Keratinocyte (primary cell): ENCODE measurements around the gene FMNL2. TPM values are rescaled to one million over a fixed set of nuclear protein-coding genes. Genes with fewer than 3 reads are reported as not detected.

Source experiments
- DNase-seq: peaks from one replicate; pipeline ENCODE4 v3.0.0-alpha.2; 2011; ENCODE audit warnings: low read depth, missing footprints, low spot score
- FAIRE-seq: peaks from 2 replicates; lab custom pipeline; 2011; peaks lifted over from hg19 to GRCh38; lab: Jason Lieb, UNC
- H2AFZ ChIP-seq: 2 replicates; pipeline ENCODE4 v1.6.0; 2012; ENCODE audit warnings: low read length, control low read depth, inconsistent platforms; ENCODE audit not compliant: control insufficient read depth
- H3K27ac ChIP-seq: 2 replicates; pipeline ENCODE4 v1.5.1; 2011; ENCODE audit warnings: low read length; ENCODE audit not compliant: control insufficient read depth, insufficient read depth
- H3K27me3 ChIP-seq: 3 replicates; pipeline ENCODE4 v1.6.0; 2011; ENCODE audit warnings: low read length; ENCODE audit not compliant: control insufficient read depth, insufficient read depth; ENCODE audit errors: extremely low read depth
- H3K36me3 ChIP-seq, 2 experiments: 2 replicates in 1 of 2; 3 replicates in 1 of 2; pipeline ENCODE4 v1.5.1; 2011; ENCODE audit warnings: low read length in 2 of 2, mild to moderate bottlenecking in 1 of 2; ENCODE audit not compliant: control insufficient read depth in 2 of 2, insufficient read depth in 2 of 2; ENCODE audit errors: extremely low read depth in 1 of 2
- H3K4me1 ChIP-seq: 3 replicates; pipeline ENCODE4 v1.5.1; 2011; ENCODE audit warnings: low read length; ENCODE audit not compliant: control insufficient read depth, insufficient read depth; ENCODE audit errors: extremely low read depth
- H3K4me2 ChIP-seq: 3 replicates; pipeline ENCODE4 v1.6.0; 2011; ENCODE audit warnings: low read depth, low read length; ENCODE audit not compliant: control insufficient read depth, insufficient read depth; ENCODE audit errors: extremely low read depth
- H3K4me3 ChIP-seq, 3 experiments: fragments of 200-600 bp in 1 of 3; sonication (generic) in 1 of 3; 2 replicates in 2 of 3; 3 replicates in 1 of 3; pipeline ENCODE4 v1.5.1; 2011 to 2016; ENCODE audit warnings: low read length in 3 of 3, mild to moderate bottlenecking in 3 of 3, control low read depth in 2 of 3, inconsistent platforms in 1 of 3, low read depth in 1 of 3, mixed read lengths in 1 of 3, mixed run types in 1 of 3, moderate library complexity in 1 of 3; ENCODE audit not compliant: control insufficient read depth in 2 of 3, insufficient read depth in 2 of 3; ENCODE audit errors: extremely low read depth in 1 of 3
- H3K79me2 ChIP-seq: 2 replicates; pipeline ENCODE4 v1.6.0; 2012; ENCODE audit warnings: low read length; ENCODE audit not compliant: control insufficient read depth, insufficient read depth
- H3K9ac ChIP-seq: 3 replicates; pipeline ENCODE4 v1.6.0; 2011; ENCODE audit warnings: low read length; ENCODE audit not compliant: control insufficient read depth, insufficient read depth; ENCODE audit errors: extremely low read depth
- H3K9me1 ChIP-seq: 3 replicates; pipeline ENCODE4 v1.6.0; 2011; ENCODE audit warnings: low read length; ENCODE audit not compliant: control insufficient read depth, insufficient read depth; ENCODE audit errors: extremely low read depth
- H3K9me3 ChIP-seq: 2 replicates; pipeline ENCODE4 v1.5.1; 2012; ENCODE audit warnings: low read depth, low read length; ENCODE audit not compliant: control insufficient read depth
- H4K20me1 ChIP-seq: 3 replicates; pipeline ENCODE4 v1.6.0; 2011; ENCODE audit warnings: low read length; ENCODE audit not compliant: control insufficient read depth, insufficient read depth; ENCODE audit errors: extremely low read depth
- CTCF ChIP-seq, 3 experiments: IDR thresholded peaks in 1 of 3; conservative IDR thresholded peaks in 1 of 3; optimal IDR thresholded peaks in 1 of 3; 2 replicates in 2 of 3; 3 replicates in 1 of 3; pipeline versions ENCODE3 to v1.5.1; 2011; ENCODE audit warnings: low read length in 3 of 3, mild to moderate bottlenecking in 3 of 3, moderate library complexity in 2 of 3, control low read depth in 1 of 3, inconsistent platforms in 1 of 3; ENCODE audit not compliant: insufficient read depth in 2 of 3; ENCODE audit errors: extremely low read depth in 1 of 3
- EZH2 ChIP-seq: IDR thresholded peaks from one replicate; pipeline ENCODE4 v1.6.1; 2012; ENCODE audit warnings: inconsistent platforms, mild to moderate bottlenecking, low read length, moderate library complexity
- dilution Hi-C: fragments of 300-500 bp; cut with MboI; formaldehyde crosslinking; loops from one replicate; pipeline ENCODE4 v1.7.0; 2020; ENCODE audit warnings: low sequenced_read_pairs; ENCODE audit not compliant: extremely low pct_ligation_motif_present
- polyA plus RNA-seq, 5 experiments: library from polyadenylated mRNA; depleted of rRNA in 3 of 5; stranded (reverse) in 3 of 5; stranded (forward) in 1 of 5; unstranded in 1 of 5; fragments of >200 nt; gene quantifications; 1 replicate in 1 of 5; 2 replicates in 3 of 5; 3 replicates in 1 of 5; pipeline versions ENCODE4 v1.2.1 to v1.2.3, GENCODE V29; 2011 to 2012; ENCODE audit warnings: missing spikeins in 2 of 5, low read depth in 1 of 5, low replicate concordance in 1 of 5

The FMNL2 gene
- polyA plus RNA-seq, 1 donor (not counting 4 experiments of a cell fraction or from before 2014, with no cell fraction given): 62.7 TPM

DNA sequence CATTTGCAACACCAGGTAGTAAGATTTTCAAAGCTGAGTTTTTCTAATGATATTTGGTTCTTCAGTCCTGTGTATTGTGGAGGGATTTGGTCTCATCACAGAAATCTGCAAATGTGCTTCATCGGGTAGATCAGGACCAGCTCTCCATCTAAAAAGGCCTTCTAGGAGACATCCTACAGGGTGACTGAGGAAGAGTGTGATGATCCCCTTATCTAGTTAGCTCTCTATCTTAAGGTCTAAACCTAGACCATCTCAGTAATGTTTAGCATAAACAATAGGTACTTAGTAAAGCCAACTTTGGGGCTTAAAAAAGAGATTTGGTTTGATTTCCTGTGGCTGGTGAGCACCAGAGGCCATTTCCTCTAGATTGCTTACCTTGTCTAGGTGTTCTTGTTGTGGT is 237.1 kb downstream of the FMNL2 start:
- peak overlapping the region; percentile 51 for H3K27ac ChIP-seq
- no peak overlapping the region for H3K4me2 ChIP-seq
- H3K79me2 ChIP-seq: peaks cover 16% of the 10 kb centered on the region
- H3K27me3 ChIP-seq: no peaks in the 10 kb centered on the region
- H3K36me3 ChIP-seq: peaks cover 3 to 8% of the 10 kb centered on the region in 2 experiments
- peaks cover 31% of the 10 kb centered on the region for H3K4me1 ChIP-seq
- H3K9ac ChIP-seq: no peak overlapping the region
- TF ChIP-seq CTCF (optimal IDR thresholded peaks at IDR 0.05 in 1 of 3, IDR thresholded peaks at IDR 0.05 in 1 of 3, conservative IDR thresholded peaks at IDR 0.05 in 1 of 3; ENCODE audit: extremely low read depth in 1 of 3, insufficient read depth in 2 of 3, low read length in 3 of 3): no peak
- no peak for TF ChIP-seq EZH2
- H2AFZ ChIP-seq: no peak overlapping the region
- FAIRE-seq (peak; percentile 43), DNase-seq (no peak)
- no peaks in the 10 kb centered on the region for H3K9me1 ChIP-seq
- H3K4me3 ChIP-seq: no peak overlapping the region
- H4K20me1 ChIP-seq: no peaks in the 10 kb centered on the region
- H3K9me3 ChIP-seq: no peaks in the 10 kb centered on the region
- dilution Hi-C loops: no loop called here

DNA sequence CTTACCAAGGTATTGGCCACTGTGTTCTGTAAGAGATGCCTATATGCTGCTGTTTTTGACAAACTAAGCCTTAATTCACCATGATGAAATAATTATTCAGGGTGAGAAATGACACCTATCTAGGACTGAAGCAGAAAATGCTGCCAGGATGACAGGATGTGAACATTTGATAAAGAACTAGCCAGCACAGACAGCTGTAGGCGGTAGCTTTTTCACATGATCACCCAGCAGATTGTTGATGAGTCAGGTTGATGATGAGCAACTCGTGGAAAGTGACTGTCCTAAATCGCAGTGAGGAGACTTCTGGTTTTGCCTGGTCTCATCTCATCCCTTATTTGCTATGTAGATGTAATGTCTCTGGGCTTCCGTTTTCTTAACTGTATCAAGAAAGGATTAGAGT is 238.2 kb downstream of the FMNL2 start:
- Histone ChIP-seq H3K36me3 (peaks cover 5 to 8% of the 10 kb centered on the region in 2 experiments), H3K79me2 (peaks cover 12% of the 10 kb centered on the region), H3K27me3 (no peaks in the 10 kb centered on the region), H2AFZ (no peak overlapping the region), H3K4me1 (peaks cover 31% of the 10 kb centered on the region), H3K4me3 (no peak overlapping the region), H3K4me2 (peak overlapping the region; percentile 22), H3K9me3 (no peaks in the 10 kb centered on the region), H3K9ac (peak overlapping the region; percentile 23), H3K27ac (peak overlapping the region; percentile 51), H3K9me1 (no peaks in the 10 kb centered on the region), H4K20me1 (no peaks in the 10 kb centered on the region)
- DNase-seq: peak; percentile 49
- TF ChIP-seq EZH2: no peak
- no peak for TF ChIP-seq CTCF (optimal IDR thresholded peaks at IDR 0.05 in 1 of 3, IDR thresholded peaks at IDR 0.05 in 1 of 3, conservative IDR thresholded peaks at IDR 0.05 in 1 of 3; ENCODE audit: extremely low read depth in 1 of 3, insufficient read depth in 2 of 3, low read length in 3 of 3)
- dilution Hi-C loops: no loop called here
- peak; percentile 90 for FAIRE-seq
